Stimulated activated CD4-positive, alpha-beta T cell treated with anti-CD3 and anti-CD28 coated beads, Interleukin-12 subunit alpha, Interleukin-12 subunit beta, amount 100 ng/mL, for 24 hours (primary cell): ENCODE results near the gene FOXP1.
"Not testable (repeated sequence)": the region's sequence is repeated elsewhere in the genome, so short reads cannot be mapped to it uniquely, and the experiment has no call there.

Experiments used
- DNase-seq, 2 experiments: peaks; one replicate each; pipeline ENCODE4 v3.0.0-alpha.2; 2020; ENCODE audit warnings: low read depth in 2 of 2

Gene FOXP1

GRCh38 chr3:70979983-70980645 is 603.4 kb downstream of the FOXP1 start:
- DNase-seq: no peak

DNA sequence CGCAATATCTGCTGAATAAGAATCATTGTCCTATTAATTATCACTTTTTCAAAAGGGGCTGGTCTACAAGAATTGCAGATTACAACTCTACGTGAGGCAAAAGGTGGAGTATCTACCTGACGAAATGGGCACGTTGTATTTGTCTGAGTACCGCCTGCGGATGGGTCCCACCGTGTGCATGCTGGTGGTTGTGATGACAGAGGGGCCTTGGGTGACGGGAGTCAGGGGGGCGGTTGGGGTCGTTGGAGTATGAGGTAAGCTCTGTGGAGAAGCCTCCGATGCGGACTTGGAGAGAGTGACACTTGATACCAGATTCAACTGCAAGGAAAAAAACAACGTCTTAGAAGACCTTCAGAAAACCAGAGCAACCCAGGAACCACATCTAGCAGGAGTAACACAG is 605.8 kb downstream of the FOXP1 start:
- no peak for DNase-seq

GRCh38 chr3:70975981-70976380 is 607.5 kb downstream of the FOXP1 start:
- DNase-seq: not testable (repeated sequence)

- DNase-seq: no peak
These were observed 608.8 kb downstream of the FOXP1 start for GRCh38 chr3:70974747-70975146.

DNA sequence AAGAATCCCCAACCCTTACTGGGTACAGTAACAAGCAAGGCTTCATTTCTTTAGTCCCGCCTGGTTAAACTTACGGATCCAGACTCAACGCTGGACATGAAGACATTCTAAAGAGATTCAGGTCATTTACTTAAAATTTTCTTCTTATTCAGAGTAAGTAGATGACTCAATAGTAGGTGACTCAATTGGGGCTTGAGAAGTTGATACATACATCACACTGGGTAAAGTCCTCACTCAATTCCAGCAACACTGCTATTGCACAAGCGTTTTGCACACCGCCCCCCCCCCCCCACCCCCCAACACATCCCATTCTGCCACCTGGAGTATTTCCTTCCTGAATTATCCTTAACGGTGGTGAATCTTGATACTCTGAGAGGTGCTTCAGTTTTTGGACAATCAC is 610.0 kb downstream of the FOXP1 start:
- DNase-seq: no peak

GRCh38 chr3:70972855-70973254 is 610.7 kb downstream of the FOXP1 start:
- no peak for DNase-seq

DNA sequence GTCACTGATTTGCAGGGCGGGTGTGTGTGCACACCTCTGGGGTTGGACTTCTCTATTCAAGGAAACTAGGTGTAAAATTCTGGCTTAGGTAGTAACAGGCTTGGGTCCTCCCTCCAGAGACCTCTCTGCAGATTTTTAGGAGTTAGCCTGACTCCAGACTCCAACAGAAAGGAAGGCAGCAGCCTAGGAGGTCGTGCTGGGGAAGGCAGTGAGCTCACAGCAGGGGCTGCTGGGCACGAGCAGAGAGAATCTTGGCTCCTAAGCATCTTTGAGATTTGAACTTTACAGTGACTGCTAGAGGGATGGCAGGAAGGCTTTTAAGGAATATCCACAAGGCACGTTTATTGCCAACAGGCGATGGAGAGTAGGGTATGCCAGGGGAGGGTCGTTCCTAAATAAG is 612.6 kb downstream of the FOXP1 start:
- no peak for DNase-seq

GRCh38 chr3:70970171-70970570 is 613.4 kb downstream of the FOXP1 start:
- no peak for DNase-seq

DNA sequence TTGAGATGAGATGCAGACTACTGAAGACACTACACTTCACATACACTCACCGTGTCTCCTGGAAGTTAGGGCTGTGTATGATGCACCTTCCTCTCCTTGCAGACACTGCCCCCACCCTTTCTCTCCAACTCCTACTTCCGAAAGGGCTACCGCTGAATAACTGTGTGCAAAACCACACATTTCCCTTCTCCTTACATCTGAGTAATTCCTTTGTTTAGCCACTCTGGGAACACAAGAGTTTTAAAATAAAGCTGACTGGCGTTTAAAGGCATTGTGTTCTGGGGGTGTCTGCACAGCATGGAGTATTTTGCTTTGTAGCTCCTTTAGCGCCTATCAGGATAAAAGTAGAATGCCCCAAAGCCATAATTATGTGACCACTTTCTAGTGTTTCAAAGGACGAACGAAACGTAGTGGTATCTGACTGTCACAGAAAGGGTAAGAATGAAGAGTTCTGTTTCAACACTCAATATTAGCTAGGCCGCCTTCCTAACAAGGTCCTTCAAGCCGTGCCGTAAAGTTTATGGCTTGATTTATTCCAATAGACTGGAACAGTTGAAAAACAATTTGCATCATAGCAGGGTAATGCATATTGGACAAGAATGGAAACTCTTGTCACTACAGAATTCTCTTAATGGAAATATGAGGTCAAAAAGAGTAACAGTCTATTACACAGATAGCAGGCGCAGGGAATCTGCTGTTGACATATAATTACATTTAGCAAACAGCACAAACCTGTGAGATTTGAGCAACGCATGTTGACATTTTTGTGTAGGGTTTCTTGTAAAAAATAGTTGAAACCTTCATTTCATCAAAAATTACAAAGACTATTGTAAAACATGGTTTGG is 619.9 kb downstream of the FOXP1 start:
- no peak for DNase-seq

DNA sequence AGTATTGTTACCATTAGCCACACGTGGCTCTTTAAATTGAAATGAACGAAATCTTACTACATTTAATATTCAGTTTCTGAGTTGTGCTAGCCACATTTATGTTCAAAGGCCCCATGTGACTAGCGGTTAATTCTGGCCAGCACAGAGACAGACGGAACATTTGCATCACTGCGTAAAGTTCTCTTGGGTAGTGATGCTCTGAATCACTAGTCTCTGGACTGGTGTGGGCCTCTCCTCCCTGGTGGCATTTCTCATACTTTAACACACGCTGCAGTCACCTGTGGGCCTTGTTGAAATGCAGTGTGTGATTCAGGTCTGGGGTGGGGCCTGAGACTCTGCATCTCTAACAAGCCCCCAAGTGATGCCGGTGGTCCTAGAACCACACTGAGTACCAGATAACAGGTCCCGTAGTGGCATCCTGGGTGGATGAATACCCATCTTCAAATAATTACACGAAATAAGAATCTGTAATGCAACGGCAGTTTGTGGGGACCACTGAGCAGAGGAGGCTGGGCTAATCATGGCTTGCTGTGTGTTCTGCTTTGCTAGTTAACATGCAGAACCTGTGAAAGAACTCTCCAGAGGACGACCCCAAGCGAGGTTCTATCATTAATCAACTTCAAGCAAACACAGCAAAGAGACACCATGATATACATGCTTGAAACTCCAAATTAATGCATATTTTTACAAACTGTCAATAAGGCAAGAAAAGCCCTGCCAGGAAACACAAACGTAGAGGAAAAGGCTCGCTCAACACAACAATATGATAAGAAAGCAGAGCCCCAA is 623.8 kb downstream of the FOXP1 start:
- no peak for DNase-seq

DNA sequence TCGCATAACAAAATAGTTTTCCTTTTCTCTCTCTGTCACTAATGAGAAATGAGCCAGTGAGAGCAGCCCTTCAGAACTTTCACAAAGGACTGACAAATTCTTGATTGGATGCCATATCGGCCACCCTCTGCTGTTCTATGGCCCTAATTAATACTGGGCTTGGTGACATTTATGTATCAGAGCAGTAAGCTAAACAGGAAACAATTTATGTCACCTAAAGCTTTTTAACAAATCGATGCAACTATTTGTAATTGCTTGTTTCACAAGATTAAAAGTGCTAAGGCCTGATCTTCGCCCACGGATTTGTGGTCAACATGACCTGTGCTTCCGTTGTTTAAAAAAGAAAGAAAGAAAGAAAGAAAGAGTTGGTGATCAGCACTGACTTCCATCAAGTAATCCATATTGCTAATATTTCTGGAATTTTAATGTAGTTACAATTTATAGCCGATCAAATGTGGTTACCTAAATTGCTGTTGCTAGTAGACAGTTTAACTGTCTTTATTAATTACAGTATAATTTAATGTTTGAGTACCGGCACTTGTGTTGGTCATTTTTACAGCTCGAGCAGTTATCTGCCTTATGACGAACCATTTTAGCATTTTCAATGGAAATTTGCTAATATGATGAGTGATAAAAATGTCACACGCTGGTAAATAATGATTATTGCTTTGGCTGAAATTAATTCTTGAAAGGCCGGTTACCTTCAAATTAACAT is 631.3 kb downstream of the FOXP1 start:
- DNase-seq: no peak

- DNase-seq: no peak
These were observed 632.2 kb downstream of the FOXP1 start for GRCh38 chr3:70951316-70951715.

GRCh38 chr3:70947579-70947978 is 635.9 kb downstream of the FOXP1 start:
- DNase-seq: no peak

DNA sequence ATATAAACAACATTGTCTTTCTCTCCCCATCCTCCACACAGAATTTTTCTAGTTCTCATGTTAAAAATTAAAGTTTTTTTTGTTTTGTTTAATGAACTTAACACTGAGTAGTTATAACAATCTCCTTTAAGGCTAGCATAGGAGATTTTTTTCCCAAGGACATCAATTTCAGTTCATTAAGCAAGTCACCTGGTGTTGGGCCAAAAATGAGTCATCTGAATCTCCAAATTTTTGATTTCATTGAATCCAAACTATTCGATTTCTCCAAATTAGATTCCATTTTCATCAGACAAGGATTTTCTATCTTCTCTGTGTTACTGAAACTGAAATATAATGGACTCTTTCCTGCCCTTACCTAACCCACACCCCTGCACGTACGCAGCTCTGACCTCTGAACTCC is 639.6 kb downstream of the FOXP1 start:
- DNase-seq: no peak

DNA sequence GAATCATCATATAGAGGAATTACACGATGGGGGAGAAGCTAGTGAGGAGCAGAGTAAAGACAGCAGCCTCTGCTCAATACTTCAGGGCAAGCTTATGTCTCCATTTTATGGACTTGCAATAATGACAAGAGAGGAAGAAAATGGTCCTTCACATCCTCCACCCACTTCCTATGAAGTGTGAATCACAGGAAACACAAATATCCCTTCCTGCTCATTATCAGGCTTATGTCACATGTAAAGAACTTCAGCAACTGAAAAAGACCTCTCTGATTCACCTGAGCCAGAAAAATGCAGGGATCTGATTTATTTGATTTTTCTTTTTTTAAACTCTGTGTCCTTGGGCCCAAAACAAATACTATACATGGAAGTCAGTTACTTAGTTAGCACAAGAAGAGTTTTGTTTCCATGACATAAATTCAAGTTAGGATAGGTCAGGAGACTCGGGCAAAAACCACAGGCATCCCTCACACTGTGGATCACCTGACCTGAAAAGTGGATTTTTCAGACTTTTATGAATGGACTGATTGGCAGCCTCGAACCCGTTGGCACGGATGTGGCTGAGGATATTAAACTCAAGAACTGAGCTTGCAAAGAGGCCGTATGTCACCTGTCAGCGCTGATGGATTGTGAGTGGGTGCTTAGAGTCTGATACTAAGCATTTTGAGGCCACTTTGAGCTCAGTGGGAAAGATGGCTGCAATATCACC is 650.3 kb downstream of the FOXP1 start:
- DNase-seq: no peak

DNA sequence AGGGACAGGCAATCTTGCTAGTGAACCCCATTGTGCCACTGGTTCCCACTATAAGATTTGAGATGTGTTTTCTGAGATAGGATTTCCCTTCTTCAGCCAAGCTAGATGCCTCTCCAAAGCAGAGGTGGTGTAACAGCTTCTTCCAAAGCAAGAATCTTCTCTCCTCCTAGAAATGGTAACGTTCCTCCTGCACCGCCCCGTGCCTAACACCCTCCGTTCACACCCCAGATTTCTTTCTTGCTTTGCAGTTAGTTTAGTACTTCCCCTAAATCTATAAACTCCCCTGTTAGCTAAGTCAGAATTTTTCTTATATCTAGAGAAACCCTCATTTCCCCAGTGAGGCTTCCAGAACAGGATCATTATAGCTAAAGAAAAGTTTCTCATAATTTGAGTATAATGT is 653.5 kb downstream of the FOXP1 start:
- no peak for DNase-seq

DNA sequence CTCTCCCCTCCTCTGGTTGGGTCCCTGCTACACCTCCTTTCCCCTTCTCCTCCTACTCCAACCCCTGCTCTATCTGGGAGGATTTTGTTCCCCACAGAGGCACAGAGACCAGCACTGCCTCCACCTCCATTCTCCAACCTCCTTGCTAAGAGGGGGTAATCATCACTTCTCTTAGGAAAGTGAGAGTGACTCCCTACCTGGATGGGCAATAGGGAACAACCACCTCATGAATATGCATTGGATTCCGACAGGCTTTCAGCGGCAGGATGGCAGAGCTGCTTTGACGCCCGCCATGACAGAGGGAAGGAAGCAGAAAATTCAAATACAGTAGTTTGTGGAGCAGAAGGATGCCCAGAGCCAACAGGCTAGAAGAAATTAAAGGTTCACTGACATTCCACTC is 656.3 kb downstream of the FOXP1 start:
- no peak for DNase-seq

DNA sequence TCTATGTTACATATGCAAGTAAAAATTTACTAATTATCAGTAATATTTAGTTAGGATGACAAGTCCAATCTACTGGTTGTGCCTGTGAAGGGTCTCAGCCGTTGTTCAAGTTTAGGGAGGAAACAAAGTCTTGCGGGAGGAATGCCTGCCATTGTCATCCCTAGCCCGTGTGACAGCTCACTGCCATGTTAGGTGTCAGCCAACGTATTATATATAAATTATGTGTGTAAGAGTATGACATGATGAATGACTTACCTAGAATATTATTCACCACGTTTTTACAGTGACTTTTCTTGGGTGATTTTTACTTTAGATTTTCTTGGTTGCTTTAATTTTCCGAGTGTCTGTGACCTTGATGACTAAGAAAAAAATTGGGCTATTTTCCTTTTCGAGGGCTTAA is 656.7 kb downstream of the FOXP1 start:
- DNase-seq: no peak

DNA sequence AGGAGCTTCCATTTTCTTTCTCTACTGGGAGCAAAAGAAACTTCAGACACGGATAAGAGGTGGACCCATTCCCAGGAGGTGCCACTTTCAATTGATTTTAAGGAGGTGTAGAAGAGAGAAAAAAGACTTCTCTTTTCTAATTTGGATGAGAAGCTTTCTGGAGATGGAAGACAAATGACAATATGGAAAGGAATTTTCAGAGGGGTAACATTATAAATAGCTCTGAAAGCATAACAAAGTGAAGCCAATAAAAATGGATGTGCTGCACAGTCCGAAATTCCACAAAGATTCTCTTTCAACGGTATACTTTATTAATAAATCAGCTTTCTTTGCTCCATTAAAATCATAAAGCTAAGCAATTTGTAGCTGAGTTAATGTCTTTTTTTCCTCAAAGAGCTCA is 663.9 kb downstream of the FOXP1 start:
- no peak for DNase-seq

DNA sequence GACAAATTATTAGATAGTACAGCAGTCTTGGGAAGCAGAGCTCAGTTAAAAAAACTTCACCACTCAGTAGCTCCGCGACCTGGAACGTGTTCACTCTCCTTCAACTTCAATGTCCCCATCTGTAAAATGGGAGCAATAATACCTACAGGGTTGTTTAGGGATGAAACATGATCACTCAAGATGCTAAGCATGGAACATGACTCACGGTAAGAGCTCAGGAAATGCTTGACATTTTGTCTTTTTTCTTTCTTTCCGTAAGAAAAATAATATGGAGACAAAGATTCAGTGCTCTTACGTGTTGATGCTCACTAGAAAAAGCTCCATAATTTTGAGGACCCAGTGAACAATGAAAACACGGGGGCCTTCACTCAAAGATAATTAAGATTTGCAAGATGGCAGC is 664.4 kb downstream of the FOXP1 start:
- no peak for DNase-seq

DNA sequence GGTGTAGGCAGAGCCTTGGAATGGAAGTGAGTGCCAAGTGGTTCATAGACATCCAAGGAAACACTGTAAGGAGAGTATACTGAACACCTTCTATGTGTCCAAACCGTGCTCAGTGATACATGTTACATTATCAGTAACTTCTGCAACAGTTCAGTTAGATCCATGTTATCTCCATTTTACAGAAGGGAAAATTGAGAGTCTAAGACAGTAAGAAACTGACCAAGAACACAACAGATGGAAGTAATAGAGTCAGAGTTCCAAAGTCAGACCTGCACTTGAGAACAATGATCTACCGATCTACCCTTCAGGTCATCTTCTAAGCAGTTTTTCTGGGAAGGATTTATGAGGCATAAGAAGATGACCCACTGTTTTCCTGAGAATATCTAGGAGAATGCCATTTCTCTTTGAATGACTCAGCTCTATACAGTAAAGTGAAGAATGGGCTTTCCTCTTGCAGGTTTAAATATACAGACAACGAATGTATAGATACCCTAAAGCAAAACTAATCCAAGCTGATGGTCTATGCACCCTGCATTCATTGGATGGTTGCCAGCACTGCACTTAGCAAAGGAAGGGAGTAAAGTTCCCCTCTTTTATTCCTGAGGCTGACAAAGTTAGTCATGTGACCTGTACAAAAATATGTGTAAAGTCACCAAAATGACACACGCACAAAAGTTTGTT is 667.0 kb downstream of the FOXP1 start:
- no peak for DNase-seq
